GM12872 (cell line): ENCODE data around the gene SCAMP1.

Experiments
- CTCF ChIP-seq: IDR thresholded peaks from 3 replicates; pipeline ENCODE4 v1.5.1; 2011; ENCODE audit warnings: low read depth, mild to moderate bottlenecking, low read length, moderate library complexity; ENCODE audit not compliant: insufficient read depth

SCAMP1 gene

DNA sequence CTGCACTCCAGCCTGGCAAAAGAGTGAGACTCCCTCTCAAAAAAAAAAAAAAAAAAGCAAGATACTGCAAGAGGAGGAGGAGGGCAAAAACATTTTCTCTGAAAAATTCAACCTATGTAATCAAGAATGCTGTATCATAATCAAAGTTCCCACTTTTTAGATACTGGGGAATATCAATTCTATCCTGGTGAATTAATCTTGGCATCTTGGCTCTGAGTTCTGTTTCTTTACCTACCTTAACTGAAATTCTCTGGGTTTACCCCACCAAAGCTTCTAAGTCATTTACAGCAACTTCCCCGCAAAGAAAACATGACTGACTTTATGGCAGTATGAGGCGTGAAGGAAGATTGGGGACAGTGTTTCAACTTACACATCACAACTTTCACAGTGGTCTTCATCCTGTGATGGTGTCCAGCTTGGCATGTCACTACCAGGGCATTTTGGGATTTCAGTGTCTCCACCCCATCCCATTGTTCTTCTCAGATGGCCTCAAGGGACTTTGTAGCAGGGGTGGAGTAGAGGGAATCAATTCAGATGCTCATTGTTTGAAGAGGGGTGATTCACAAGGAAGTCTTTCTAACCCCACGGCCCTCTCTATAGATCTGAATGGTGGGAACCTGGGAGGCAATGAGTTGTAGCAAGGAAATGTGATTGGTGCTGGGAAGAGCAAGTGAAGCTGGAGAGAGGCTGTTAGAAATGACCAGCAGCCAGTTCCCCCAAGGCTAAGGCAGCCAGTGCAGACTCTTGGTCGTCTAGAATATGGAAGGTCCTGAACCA lies 130.5 kb downstream of the SCAMP1 start:
- TF ChIP-seq CTCF: no peak

DNA sequence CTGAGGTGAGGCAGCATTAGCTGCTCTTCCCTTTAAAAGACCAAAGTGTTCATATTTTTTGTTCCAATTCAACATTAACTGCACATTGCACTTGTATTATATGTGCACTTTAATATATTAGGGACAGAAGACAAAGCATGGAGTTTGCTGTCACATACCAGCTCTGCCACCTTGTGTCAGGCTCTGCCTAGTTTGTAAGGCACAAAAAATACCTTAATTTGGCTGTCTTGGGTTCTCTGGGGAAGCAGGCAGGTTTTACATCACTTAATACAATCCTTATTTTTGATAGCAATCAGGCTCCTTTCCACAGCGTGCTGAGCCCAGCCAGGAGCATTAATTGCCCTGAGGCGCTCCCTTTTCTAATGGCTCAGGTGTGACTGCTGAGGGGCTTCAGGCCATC lies 131.8 kb downstream of the SCAMP1 start:
- TF ChIP-seq CTCF: no peak

GRCh38 chr5:78492650-78493049 lies 132.2 kb downstream of the SCAMP1 start:
- no peak for TF ChIP-seq CTCF

- no peak for TF ChIP-seq CTCF
Observed at GRCh38 chr5:78495800-78496199, 135.4 kb downstream of the SCAMP1 start.

- TF ChIP-seq CTCF: no peak
Observed at GRCh38 chr5:78496373-78496772, 136.0 kb downstream of the SCAMP1 start.

GRCh38 chr5:78497573-78498533 lies 137.4 kb downstream of the SCAMP1 start:
- TF ChIP-seq CTCF: no peak

DNA sequence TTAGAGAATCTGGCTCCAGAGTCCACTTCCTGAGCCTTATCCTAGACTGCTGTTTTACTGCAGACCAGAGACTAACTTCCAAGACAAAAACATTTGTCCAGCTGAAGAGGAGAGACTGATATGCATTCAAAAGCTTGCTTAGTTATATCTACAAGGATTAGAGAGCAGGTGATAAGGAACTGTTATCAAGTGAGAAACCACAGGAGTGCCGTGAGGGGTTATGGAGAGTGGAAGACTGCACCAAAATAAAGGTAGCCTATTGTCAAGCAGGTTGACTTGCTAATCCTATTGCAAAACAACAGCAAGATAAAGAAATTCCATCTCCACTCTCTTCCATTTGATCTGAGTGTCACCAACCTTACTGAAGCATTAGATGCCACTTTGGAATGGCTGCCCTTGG lies 139.1 kb downstream of the SCAMP1 start:
- TF ChIP-seq CTCF: no peak
